NCI-H1436 treated with DMSO at 0.1 percent for 48 hours (cell line): ENCODE measurements around the gene KATNA1.

ENCODE experiments used
- DNase-seq: peaks from one replicate; lab custom pipeline; 2025; lab: John Stamatoyannopoulos, UW

The KATNA1 gene

GRCh38 chr6:149608381-149608982 lies 40.0 kb downstream of the KATNA1 start:
- DNase-seq, result no peak

GRCh38 chr6:149600508-149600907 lies 48.0 kb downstream of the KATNA1 start:
- no peak for DNase-seq

DNA sequence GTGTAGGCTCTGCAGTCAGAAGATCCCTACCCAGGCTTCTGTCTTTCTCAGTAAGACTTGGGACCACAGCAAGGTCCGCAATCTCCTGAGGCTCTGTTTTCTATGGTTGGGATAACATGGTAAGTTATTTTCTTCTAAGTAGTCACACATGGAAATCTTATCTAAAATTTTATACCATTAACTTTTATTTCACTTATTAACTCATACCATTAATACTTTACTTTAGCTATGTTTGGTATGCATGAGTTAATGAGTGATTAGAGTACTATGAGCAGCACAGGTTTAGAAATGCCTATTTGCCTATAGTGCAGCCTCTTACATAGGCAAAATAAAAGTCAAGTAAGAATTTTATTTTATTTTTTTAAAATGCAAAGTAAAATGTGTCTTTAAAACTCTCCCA lies 55.1 kb downstream of the KATNA1 start:
- DNase-seq, result no peak

- DNase-seq, result no peak
Measured at GRCh38 chr6:149592983-149593382, 55.5 kb downstream of the KATNA1 start.

- no peak for DNase-seq
Measured at GRCh38 chr6:149586149-149586548, 62.4 kb downstream of the KATNA1 start.

DNA sequence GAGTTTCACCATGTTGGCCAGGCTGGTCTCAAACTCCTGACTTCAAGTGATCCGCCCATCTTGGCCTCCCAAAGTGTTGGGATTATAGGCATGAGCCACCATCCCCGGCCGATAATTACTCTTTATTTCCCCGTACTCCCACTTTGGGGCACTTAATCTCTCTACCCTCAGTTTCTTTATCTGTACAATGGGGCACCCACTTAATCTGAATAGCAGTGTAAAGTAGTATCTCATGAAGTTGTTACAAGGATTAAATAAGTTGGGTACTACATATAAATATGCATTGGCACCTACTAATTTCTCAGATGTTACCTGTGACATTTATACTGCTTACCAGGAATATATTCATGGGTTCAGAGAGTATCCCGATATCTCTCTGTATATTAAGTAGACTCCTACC lies 67.2 kb downstream of the KATNA1 start:
- DNase-seq, result no peak

- no peak for DNase-seq
Measured at GRCh38 chr6:149580880-149581279, 67.6 kb downstream of the KATNA1 start.

DNA sequence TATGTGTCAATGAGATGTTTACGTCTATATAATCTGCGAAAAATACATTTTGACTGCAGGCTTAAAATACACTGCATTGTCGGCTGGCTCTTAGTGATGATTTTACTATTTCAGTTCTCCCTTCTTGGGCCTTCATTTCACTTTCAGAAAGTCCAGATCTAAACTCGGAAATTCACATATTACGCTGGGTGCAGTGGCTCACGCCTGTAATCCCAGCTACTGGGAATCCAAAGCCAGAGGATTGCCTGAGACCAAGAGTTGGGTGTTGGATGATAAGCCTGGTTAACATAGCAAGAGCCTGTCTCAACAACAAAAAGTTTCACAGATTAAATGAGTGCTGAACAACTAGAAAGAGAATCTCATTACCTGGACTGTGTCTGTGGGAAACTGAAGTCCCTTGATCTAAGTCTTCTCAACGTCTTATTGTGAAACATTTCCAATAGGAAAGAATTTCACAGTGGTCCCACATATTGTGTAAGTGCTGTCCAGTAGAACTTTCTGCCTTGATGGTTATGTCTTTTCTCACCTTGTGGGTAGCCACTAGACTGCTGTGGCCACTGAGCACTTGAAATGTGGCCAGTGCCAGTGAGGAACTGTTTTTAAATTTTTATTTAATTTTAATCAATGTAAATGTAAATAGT lies 80.4 kb downstream of the KATNA1 start:
- no peak for DNase-seq

DNA sequence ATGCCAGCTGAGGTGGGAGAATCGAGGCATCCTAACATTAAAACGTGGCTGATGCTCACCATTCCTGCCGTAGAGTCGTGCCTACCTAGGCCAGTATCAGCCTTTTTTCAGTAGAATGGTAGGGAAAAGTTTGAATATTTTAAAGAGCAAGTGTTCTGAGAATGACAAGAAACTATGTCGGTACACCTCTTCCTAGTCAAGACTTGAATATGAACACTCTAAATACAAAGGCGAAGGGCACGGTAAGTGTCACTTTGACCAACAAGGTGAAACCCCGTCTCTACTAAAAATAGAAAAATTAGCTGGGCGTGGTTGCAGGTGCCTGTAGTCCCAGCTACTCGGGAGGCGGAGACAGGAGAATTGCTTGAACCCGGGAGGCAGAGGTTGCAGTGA lies 81.3 kb downstream of the KATNA1 start:
- DNase-seq, result no peak

DNA sequence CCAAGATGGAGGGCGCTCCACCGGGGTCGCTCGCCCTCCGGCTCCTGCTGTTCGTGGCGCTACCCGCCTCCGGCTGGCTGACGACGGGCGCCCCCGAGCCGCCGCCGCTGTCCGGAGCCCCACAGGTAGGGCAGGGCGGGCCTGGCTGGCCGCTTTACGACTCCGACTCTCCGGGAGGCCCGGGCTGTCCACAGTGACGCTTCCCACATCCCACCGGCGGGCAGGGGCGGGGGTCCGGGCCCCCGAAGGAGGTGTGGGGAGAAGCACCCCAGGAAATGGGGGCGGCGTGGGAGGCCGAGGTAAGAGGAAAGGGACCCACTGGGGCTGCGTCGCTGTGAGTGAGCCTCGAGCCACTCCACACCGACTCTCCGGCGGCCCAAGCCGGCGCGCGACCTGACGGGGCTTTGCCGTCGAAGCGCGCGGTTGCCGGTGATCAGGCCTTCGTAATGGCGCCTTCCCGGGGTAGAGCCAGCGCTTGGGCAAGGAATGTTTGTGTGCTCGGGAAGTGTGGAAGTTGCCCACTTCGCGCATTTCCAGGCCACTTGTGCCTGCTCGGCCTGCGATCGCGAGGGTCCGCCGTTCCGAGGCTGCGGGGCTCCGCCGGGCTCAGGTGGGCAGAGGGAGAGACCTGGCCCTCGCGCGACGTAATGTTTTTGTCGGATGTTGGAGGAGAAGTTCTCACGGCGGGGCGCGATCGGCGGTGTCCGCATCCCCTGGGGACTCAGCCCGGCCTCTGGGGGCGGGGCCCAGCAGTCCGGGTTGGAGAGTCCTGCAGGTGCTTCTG lies 81.9 kb downstream of the KATNA1 start:
- DNase-seq, result no peak

GRCh38 chr6:149565527-149566409 lies 82.7 kb downstream of the KATNA1 start, which contains the start of gene GINM1:
TSS of gene GINM1 (plus strand) at chr6:149566375. CDS start at chr6:149566415, 40 bp downstream.
- DNase-seq, result peak; percentile 73

- DNase-seq, result no peak
Measured at GRCh38 chr6:149563928-149564325, 84.6 kb downstream of the KATNA1 start.

- no peak for DNase-seq
Measured at GRCh38 chr6:149563203-149563927, 85.1 kb downstream of the KATNA1 start.

- no peak for DNase-seq
Measured at GRCh38 chr6:149560736-149561135, 87.8 kb downstream of the KATNA1 start.

GRCh38 chr6:149559389-149559788 lies 89.1 kb downstream of the KATNA1 start:
- DNase-seq, result no peak

DNA sequence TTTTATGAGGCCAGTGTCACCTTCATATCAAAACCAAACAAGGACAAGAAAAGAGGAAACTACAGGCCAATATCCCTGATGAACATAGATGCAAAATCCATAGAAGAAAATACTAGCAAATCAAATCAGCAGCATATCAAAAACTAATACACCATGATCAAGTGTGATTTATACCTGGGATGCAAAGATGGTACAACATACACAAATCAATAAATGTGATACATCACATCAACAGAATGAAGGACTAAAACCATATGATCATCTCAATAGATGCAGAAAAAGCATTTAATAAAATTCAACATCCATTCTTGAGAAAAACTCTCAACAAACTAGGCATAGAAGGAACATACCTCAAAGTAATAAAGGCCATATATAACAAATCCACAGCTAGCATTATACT lies 90.5 kb downstream of the KATNA1 start:
- DNase-seq, result no peak

GRCh38 chr6:149551920-149552319 lies 96.6 kb downstream of the KATNA1 start:
- DNase-seq, result no peak

DNA sequence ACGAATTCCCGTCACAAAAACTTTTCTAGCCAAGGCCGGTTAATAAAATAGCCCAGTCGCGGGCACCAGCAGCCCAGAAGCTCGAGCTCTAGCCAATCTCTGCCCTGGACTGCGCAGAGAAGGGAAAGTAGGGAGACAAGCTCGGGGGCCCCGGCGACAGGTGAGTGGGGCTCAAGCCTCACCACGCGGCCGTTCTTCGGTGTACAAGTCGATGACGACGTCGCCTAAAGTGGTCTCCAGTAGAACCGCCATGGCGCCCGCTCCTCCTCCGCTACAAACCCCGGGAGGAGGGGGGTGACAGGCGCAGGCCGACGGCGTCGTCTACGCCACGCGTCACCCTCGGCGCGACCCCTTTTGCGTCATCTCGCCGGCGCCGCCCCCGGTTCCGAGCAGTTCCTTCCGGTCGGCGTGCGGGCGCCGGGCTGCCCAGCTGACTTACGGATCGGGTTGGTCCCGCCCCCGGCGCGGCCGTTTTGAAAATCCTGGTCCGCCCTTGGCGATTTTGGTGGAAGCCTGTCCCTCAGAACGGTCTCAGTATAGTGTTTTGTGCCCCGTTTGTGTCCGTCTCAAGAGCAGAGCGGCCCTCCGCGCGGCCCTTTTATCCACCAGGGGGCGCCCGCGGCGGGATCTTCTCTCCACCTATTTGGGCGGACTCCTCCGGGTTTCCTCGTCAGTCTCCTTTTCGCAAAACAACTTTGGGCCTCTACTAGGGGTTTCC lies 102.6 kb downstream of the KATNA1 start, which contains the start of gene PPIL4:
Gene PPIL4 (minus strand): TSS at position 290 of the 718 bp plus-strand sequence. CDS start 38 bp downstream, at position 252.
- peak; percentile 46 for DNase-seq

GRCh38 chr6:149545258-149545753 lies 103.2 kb downstream of the KATNA1 start:
- no peak for DNase-seq
